T-helper 2 cell (primary cell): ENCODE measurements around the gene PROSER1.
A peak's percentile ranks its signal among the peaks of the same experiment; 100 is the strongest.
"Not testable (repeated sequence)": the region's sequence is repeated elsewhere in the genome, so short reads cannot be mapped to it uniquely, and the experiment has no call there.

Source experiments
- DNase-seq, 5 experiments: peaks; one replicate each; pipeline versions ENCODE4 v3.0.0 to v3.0.0-alpha.2; 2012 to 2022

PROSER1 gene

GRCh38 chr13:39023761-39024160, 14.1 kb downstream of the PROSER1 start:
- no peak for DNase-seq

DNA sequence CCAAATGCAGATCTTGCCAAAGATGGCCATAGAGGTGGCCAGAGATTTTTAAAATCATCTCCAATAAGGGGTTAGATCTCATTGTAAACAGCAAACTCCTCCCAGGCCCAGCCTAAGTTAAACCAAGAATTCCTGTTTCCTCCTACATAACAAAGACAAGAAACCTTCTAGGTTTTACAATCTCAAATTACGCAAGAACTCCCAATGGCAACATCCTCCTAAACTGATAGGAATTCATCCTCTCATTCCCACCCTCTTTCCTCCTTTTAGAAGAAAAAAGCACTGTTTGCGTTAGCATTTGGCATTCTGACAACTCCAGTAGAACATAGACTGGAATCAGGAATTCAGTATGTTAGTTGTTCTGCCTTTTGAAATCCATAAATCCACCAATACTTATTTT, 14.6 kb downstream of the PROSER1 start:
- DNase-seq: no peak

DNA sequence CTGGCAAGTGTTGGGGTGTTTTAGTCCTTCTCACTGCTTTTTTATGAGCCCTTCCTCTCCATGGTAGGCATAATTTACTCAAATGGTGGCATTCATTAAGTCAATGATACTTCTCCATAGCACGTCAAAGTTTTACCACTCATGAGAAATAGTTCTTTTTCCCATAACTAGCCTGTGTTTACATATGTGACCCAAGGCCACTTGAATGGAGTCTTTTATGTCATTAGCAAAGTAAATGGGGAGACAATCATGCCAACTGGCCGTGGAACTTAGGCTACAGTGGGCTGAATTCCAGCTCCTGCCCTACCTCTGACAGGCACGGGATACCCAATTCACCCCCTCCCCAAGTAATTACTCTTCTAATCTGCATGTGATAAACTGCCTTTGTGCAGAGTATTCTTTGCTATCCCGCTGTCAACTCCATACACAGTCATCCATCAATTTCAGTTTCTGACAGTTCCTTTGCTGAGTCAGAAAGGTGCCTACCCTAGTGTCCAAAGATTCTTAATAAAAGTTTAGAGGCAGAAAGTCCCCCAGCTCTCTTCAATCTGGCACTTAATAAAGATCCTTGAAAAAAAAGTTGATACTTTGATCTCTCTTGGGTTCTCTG, 16.9 kb downstream of the PROSER1 start:
- no peak for DNase-seq

DNA sequence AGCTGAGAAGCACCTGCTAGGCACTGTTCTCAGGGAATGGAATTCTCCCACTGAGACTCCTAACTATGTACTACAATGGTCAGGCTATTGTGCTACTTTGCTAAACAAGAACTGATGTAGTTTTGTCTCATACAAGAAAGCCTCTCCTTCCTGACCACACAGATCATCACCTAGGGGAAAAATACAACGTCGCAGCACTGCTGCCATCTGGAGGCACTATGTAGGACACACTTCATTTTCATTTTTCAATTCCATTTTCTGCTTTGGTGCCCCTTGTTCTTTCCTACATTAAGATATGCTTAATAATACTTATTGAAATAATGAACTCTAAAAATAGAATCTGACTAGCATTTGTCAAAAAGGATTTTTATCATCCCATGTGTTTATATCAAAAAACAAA, 21.1 kb downstream of the PROSER1 start:
- DNase-seq: peak in 1 of 5 experiments; percentile 64

DNA sequence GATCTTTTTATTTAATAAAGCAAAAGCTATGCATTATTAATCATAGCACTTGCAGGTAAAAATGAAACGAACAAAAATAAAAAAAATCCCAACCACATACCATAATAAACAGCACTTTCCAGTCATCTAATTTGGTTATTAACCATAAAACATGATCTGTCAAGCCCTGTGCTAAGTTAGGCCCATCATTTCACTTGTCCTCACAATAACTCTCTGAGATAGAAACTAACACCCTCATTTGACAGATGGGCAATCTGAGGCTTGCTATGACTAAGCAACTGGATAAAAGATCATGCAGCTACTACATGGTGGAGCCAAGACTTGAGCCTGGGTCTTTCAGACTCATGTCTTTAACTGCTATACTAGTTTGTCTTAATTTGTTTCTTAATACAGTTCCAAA, 21.8 kb downstream of the PROSER1 start:
- peak in 1 of 5 experiments; percentile 65 for DNase-seq

- no peak for DNase-seq
These were observed 24.4 kb downstream of the PROSER1 start for GRCh38 chr13:39013462-39013861.

- DNase-seq: no peak
These were observed 25.3 kb downstream of the PROSER1 start for GRCh38 chr13:39012608-39013007.

DNA sequence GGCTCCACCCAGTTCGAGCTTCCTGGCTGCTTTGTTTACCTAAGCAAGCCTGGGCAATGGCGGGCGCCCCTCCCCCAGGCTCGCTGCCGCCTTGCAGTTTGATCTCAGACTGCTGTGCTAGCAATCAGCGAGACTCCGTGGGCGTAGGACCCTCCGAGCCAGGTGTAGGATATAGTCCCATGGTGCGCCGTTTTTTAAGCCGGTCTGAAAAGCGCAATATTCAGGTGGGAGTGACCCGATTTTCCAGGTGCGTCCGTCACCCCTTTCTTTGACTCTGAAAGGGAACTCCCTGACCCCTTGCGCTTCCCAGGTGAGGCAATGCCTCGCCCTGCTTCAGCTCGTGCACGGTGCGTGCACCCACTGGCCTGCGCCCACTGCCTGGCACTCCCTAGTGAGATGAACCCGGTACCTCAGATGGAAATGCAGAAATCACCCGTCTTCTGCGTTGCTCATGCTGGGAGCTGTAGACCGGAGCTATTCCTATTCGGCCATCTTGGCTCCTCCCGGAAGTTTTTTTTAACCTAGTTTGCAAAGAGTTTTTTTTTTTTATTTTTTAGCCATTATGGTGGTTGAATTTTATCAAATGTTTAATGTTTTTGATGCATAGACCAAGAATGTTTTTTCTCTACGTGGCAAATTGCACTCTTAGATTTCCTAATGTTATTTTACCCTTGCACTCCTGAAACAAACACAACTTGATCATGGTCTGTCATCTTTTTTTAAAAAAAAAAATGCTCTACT, 31.3 kb downstream of the PROSER1 start:
- DNase-seq: not testable (repeated sequence)

GRCh38 chr13:38998739-38999138, 39.1 kb downstream of the PROSER1 start:
- no peak for DNase-seq

GRCh38 chr13:38993381-38993780, 44.5 kb downstream of the PROSER1 start:
- DNase-seq: no peak

DNA sequence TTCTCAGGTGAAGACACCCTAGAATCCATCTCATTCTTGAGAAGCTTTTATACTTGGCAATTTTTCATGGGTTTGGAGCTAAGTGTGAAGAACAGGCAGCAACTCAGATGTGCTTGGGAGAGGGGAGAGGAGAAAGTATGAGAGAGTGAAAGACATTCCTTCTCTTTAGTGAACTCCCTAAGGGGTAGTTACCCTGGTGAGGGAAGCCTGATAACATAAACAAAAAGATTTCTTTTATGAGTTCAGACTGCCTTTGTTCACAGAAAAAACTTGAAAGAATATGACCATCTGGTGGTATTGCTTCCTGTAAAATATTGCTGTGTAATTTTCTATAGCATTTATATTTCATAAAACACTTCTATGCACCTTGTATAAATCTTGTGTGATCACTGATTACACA, 47.2 kb downstream of the PROSER1 start, which contains the start of gene STOML3:
TSS of gene STOML3 (minus strand) at position 139 of the 400 bp plus-strand sequence. CDS start at position 29, 110 bp downstream.
- DNase-seq: no peak

GRCh38 chr13:38981096-38981495, 56.8 kb downstream of the PROSER1 start:
- no peak for DNase-seq

DNA sequence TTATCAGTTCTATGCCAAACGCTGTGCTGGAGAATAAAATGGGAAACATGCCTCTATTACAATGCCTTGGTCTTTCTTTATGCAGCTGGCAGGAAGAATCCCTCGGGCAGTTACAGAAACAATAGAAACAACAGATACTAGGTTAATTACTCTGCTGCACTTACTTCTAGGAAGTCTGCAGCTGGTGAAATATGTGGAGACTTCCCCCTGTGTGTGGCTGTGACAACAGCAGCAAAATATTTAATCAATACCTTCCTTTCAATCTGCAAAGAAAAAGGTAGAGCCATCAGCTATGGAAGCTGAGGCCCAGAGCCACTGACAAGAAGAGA, 57.2 kb downstream of the PROSER1 start:
- no peak for DNase-seq

GRCh38 chr13:38979891-38980749, 57.8 kb downstream of the PROSER1 start:
- no peak for DNase-seq

- DNase-seq: no peak
These were observed 67.4 kb downstream of the PROSER1 start for GRCh38 chr13:38970380-38971051.

- DNase-seq: no peak
These were observed 68.7 kb downstream of the PROSER1 start for GRCh38 chr13:38969187-38969586.

DNA sequence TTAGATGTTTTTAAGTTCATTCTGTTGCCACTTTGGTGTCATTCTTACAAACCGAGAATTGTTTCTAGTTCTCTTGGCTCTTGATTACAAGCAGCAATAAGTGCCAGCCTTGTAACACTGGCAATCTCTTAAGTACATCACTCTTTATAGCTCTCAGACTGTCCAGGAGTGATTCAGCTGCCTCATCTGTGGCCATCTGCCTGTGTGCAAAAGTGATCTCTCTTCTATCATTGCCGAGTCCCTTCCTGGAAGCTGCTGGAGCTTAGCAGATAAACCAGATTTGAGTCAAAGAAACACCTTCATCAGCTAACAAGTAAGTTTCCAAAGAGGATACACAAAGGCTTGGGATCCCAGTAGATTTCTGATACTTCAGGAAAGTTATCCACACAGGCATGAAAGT, 70.4 kb downstream of the PROSER1 start:
- DNase-seq: no peak

- DNase-seq: no peak
These were observed 72.6 kb downstream of the PROSER1 start for GRCh38 chr13:38965281-38965680.

DNA sequence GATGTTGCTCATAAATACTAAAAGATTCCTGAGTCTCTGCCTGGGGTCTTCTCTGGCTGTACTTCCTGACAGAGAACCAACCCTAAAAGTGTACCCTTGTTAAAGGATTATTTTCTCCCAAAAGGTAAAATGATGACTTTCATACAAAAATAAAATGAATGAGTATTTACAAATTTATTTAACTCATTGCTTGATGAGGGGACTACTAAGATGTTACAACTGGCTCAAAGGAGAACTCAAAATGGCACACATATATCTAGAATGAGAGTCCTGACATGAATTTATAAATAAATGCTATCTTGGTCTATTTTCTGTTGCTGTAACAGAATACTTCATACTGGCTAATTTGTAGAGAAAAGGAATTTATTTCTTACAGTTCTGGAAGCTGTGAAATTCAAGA, 77.7 kb downstream of the PROSER1 start:
- no peak for DNase-seq
